ENCODE results near the gene ALK. TPM values are rescaled to one million over a fixed set of nuclear protein-coding genes. Genes with fewer than 3 reads are reported as not detected.

The ALK gene
- total RNA-seq, 1 donor from 2014 or later, result 0.08 TPM

- ATAC-seq (no peak), DNase-seq (ENCODE audit: missing footprints) (no peak)
- intact Hi-C loops (cut with DNase I), result no loop called here
Observed at GRCh38 chr2:29916571-29916970, 4.8 kb downstream of the ALK start.

DNA sequence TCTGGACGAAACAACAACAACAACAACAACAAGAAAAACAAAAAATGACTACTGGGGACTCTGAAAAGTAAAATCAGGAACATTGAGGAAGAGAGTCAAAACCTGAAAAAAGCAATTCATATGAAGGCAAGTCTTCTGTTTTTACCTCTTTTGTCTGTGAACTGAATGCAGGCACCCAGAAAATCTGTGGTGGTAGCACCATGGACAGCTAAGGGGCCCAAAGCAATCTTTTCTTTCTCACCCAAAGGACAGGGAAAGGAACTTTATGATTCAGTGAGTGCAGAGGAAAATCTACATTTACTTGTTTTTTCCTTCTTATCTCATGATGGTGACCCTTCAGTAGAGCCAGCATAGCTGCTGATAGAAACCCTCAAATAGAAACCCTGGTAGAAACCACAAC lies 10.4 kb downstream of the ALK start:
- intact Hi-C loops (cut with DNase I), result no loop called here
- no peak for ATAC-seq

GRCh38 chr2:29910465-29910864 lies 10.9 kb downstream of the ALK start:
- intact Hi-C loops (cut with DNase I), result no loop called here
- no peak for ATAC-seq
- DNase-seq (ENCODE audit: missing footprints), result no peak

More for the DNA sequence above, 10.4 kb downstream of the ALK start:
- no peak for DNase-seq (ENCODE audit: missing footprints)

DNA sequence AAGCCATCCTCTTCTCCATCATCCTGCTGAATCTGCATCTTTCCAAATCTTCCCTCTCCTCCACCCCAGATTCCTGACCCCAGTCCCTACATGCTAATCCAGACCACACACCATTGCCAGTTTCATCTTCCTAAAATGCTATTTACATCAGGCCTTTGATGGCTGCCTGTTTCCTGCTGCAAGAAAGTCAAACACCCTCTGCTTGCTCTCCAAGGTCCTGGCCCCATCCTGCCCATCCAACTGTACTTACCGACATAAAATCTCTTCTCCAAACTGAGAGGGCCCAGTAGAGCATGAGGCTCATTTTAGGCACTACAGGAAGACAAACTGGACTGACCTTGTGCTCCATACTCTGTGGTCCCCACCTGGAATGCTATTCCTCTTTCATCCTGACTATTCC lies 19.0 kb downstream of the ALK start:
- ATAC-seq, result no peak
- intact Hi-C loops (cut with DNase I), result no loop called here
- no peak for DNase-seq (ENCODE audit: missing footprints)

GRCh38 chr2:29900971-29901633 lies 20.3 kb downstream of the ALK start:
- no peak for DNase-seq (ENCODE audit: missing footprints)
- intact Hi-C loops (cut with DNase I), result no loop called here
- no peak for ATAC-seq

GRCh38 chr2:29898999-29899398 lies 22.4 kb downstream of the ALK start:
- ATAC-seq (no peak), DNase-seq (ENCODE audit: missing footprints) (no peak)
- intact Hi-C loops (cut with DNase I), result no loop called here

DNA sequence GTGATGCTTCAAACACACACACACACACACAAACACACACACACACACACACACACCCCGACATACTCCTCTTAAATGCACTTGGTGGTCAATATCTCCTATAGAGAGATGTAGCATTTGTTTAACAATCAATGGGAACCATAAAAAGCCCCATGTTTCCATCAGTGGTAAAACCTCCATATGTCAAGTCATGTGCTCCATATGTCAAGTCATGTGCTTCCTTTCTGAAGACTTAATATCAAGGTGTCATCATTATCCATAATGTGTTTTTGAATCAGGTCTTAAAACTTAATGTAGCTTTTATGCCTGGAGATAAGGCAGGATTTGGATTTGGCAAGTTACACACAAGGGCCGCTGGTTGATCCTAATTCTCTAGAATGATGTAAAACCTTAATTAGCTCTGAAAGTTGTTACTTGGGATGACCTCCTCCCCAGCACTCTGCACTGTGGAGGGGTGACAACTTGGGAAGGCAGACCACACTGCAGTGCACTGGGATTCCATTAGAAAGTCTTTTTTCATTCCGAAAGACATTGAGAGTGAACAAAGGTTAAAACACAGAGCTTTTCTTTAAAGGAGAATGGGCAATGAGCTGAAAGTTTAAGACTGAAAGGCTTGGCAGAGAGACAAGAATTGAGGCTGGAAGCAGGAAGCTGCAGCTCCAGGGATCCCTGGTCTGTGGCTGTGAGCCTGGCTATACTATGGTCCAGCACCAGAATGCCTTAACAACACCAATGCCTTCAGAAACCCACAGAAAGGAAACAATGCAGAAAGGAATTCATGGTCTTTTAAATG lies 26.4 kb downstream of the ALK start:
- intact Hi-C loops (cut with DNase I), result no loop called here
- DNase-seq (ENCODE audit: missing footprints) (no peak), ATAC-seq (no peak)

DNA sequence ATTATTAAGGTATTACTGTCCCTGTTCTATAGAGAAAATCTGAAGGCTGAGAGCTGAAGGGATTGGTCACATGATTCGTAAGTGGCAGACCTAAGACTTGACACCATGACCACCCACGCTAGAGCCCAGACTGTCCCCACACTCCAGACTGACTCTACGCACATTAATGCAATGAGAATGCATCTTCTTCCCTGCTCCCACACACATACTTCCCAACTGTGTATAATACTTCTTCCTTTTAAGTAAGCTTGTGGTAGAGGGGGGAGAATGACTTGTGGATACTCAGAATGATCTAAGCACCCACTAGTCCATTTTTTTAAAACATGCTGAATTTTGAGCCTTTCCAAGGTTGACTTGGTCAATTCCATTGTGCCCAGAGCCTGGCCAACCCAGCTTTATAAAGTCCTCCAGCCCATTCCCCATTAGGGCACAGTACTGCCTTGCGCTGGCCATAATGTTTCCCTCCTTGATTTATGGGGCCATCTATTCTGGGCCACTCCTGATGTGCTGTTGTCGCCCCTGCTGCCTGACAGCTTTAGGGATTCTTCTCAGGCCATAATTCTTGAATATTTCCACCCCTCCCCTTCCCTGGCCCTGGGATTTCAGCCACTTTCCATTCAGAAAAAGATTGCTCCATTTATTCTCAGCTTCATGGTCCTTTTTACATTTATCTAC lies 28.7 kb downstream of the ALK start:
- peak; percentile 25 for DNase-seq (ENCODE audit: missing footprints)
- ATAC-seq, result no peak
- intact Hi-C loops (cut with DNase I), result no loop called here

DNA sequence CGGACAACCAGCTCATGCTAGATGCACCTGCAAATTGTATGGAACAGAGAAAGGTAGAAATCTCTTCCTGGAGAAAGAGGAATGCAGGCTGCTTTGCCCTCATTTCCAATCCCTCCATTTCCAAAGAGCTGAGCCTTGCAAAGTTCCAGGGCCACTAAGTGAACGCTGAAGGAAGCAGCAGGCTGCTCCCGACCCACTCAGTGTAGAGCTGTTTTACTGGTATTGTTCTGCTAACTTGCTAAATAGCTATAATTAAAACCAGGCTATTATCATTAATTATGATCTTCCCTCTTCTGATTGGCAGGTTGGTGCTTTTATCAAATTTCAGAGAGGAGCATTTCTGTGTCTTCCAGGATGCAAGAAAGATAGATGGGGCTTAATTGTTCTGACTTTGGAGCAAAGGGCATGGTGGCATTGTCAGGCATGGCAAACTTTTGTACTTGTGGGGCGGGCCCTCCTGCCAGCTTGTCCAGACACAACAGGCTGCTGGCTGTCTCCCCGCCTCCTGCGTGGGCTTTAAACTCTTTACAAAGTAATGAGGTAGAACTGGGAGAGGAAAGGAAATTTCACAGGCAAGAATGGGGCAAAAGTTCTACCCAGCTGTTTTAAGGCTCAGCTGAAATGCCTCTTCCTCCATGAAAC lies 40.2 kb downstream of the ALK start:
- intact Hi-C loops (cut with DNase I), result no loop called here
- no peak for ATAC-seq
- DNase-seq (ENCODE audit: missing footprints), result no peak

DNA sequence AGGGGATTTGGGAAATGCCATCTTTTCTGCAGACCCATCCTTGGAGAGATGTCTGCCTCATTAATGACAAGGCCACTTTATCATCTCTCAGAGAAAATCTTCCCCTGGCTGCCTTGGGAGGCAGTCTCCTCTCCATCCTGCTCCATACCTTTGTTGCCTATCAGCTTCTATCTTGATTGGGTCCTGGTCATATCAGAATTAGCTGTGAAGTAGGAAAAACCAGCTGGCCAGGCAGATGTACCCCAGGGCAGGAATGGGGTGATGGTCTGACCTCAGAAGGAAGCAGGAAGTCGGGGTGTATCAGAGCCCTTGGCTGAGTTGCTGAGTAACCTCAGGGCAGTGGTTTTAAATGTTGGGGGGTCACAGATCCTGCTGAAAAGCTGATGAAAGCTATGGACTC lies 41.3 kb downstream of the ALK start:
- intact Hi-C loops (cut with DNase I), result no loop called here
- DNase-seq (ENCODE audit: missing footprints) (no peak), ATAC-seq (no peak)

DNA sequence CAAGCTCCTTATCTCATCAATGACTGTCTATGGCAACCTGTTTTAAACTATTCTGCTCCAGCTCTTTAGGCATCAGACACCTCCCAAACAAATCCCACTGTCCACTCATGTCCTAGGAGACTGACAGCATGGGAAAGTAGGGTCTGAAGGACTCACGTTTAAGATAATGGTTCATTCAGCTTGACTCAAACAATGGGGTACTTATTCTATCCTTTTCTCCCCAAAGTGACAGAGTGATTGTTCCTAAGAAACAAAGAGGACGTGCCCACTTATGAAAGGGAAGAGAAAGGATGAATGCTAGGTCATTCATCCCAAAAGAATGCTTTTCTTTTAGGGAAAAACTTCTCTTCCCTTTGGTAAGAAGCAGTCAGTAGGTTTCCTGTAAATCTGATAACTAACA lies 41.9 kb downstream of the ALK start:
- intact Hi-C loops (cut with DNase I), result no loop called here
- ATAC-seq (no peak), DNase-seq (ENCODE audit: missing footprints) (no peak)

GRCh38 chr2:29878898-29879297 lies 42.5 kb downstream of the ALK start:
- intact Hi-C loops (cut with DNase I), result no loop called here
- ATAC-seq (no peak), DNase-seq (ENCODE audit: missing footprints) (no peak)

DNA sequence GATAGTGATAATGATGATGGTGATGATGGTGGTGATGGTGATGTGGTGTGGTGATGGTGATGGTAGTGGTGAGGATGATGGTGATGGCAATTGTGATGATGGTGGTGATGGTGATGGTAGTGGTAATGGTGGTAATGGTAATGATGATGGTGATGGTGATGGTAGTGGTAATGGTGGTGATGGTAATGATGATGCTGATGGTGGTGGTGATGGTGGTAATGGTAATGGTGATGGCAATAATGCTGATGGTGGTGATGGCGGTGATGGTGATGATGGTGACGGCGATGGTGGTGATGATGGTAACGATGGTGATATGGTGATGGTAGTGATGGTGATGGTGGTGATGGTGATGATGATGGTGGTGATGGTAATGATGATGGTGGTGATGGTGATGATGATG lies 45.0 kb downstream of the ALK start:
- ATAC-seq, result no peak
- DNase-seq (ENCODE audit: missing footprints), result no peak
- intact Hi-C loops (cut with DNase I), result no loop called here

- DNase-seq (ENCODE audit: missing footprints), result no peak
- intact Hi-C loops (cut with DNase I), result no loop called here
- ATAC-seq, result no peak
Observed at GRCh38 chr2:29874745-29875144, 46.6 kb downstream of the ALK start.

- intact Hi-C loops (cut with DNase I), result no loop called here
- no peak for DNase-seq (ENCODE audit: missing footprints)
- ATAC-seq, result no peak
Observed at GRCh38 chr2:29872870-29873269, 48.5 kb downstream of the ALK start.

- intact Hi-C loops (cut with DNase I), result no loop called here
- no peak for ATAC-seq
Observed at GRCh38 chr2:29871541-29871940, 49.8 kb downstream of the ALK start.

DNA sequence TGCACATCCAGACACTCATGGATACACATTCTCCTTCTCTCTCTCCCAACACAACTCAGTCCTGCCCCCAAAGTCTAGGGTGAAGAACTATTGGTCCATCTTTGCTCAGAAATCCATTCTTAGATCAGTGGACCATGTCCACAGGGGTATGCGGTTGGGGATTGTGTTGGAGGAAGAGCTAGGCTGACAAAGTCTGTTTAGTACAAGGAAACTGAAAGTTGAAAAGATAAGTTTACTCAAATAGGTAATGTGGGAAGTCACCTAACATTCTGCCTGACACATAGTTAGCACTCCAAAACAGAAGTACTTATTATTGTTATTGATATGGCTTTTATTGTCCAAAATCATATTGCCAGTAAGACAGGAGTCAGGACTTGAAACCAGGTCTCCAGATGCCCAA lies 55.9 kb downstream of the ALK start:
- no peak for ATAC-seq
- DNase-seq (ENCODE audit: missing footprints), result no peak
- intact Hi-C loops (cut with DNase I), result no loop called here

More at GRCh38 chr2:29871541-29871940, 49.8 kb downstream of the ALK start:
- DNase-seq (ENCODE audit: missing footprints), result no peak

DNA sequence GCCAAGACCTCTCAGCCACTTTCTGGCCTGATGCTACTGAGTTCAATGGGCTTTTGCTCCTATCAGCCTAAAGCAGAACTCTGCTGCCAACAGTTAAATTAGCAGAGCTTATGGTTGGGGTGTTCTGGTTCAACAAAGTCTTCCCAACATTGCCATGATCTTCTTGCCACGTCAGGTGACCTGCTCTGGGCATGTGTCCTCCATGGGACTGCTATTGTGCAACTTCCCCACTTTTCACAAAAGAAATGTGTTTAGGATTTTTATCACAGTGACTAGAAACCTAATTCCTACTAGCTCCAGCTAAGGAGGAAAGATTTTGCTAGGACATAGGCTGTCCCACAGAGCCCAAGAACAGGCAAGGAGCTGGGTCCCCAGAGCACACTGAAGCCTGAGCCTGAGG lies 56.4 kb downstream of the ALK start:
- ATAC-seq, result no peak
- DNase-seq (ENCODE audit: missing footprints), result no peak
- intact Hi-C loops (cut with DNase I), result no loop called here

DNA sequence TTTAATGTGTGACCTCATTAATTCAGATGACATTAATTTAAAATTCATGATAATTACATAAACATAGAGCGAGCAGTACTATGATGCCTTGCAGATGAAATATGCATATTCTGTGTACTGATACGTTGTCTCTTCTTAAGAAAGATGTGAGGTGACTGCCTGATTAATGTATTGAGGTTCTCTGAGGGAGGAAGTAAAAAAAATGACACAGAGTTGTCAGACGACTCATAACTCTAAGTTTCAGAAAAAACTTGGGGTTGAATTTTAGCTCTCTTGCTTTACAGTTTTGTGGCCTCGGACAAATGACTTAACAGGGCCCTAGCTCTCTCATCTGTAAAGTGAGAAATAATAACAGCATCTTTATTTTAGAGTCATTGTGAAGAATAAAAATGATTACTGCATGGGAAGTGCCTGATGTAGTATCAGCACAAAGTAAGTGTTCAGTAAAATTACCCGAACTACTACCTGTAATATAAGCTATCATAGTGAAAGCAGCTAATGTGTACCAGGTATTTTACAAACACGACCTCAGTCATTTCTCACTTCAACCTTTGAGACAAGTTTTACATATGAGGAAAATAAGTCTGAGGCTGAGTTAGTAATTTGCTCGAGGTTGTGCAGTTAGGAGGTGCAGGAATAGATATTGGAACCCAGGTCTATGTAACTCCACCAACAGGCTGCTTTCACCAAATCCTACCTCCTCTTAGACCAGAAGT lies 65.3 kb downstream of the ALK start:
- intact Hi-C loops (cut with DNase I), result no loop called here
- no peak for ATAC-seq

More for the DNA sequence above, 65.3 kb downstream of the ALK start:
- DNase-seq (ENCODE audit: missing footprints), result no peak

Data from Right ventricle myocardium inferior (tissue), 1 donor.